Measurements from ENCODE around the gene ACTN4. TPM values are rescaled to one million over a fixed set of nuclear protein-coding genes. Genes with fewer than 3 reads are reported as not detected.

ACTN4 gene
- total and polyA plus RNA-seq, 3 experiments from 2014 or later: 31.9 to 314 (median 295) TPM

GRCh38 chr19:38711726-38712153, 64.3 kb downstream of the ACTN4 start:
- no peaks in the 10 kb centered on the region for H3K9me3 Mint-ChIP-seq
- peaks cover 41% of the 10 kb centered on the region for H3K36me3 ChIP-seq (ENCODE audit: insufficient read depth, low read length)
- no peak overlapping the region for H3K27ac Mint-ChIP-seq
- H3K27ac ChIP-seq (ENCODE audit: low read depth, low read length): no peak overlapping the region
- POLR2A ChIA-PET: interaction anchor here (0.5 kb wide), 1 partner anchor 31 kb away, joined by 9 read pairs; no protein-coding TSS in a partner anchor
- DNase-seq: no peak
- no peaks in the 10 kb centered on the region for H3K4me1 ChIP-seq (ENCODE audit: insufficient read depth, low read length)
- H3K4me3 Mint-ChIP-seq: no peak overlapping the region
- no peaks in the 10 kb centered on the region for H3K4me1 Mint-ChIP-seq
- H3K27me3 ChIP-seq (ENCODE audit: insufficient read depth, low read length, poor library complexity, severe bottlenecking): no peaks in the 10 kb centered on the region
- CTCF ChIA-PET: interaction anchor here (1.0 kb wide), 1 partner anchor 35 kb away, joined by 3 read pairs; no protein-coding TSS in a partner anchor
- H3K4me3 ChIP-seq (ENCODE audit: low read length): no peak overlapping the region
- peaks cover 0 to 89% (median 10%) of the 10 kb centered on the region in 3 donors for H3K36me3 Mint-ChIP-seq
- peaks cover 0 to 3% of the 10 kb centered on the region in 2 donors for H3K27me3 Mint-ChIP-seq
- no peaks in the 10 kb centered on the region for H3K9me3 ChIP-seq (ENCODE audit: low read length)

DNA sequence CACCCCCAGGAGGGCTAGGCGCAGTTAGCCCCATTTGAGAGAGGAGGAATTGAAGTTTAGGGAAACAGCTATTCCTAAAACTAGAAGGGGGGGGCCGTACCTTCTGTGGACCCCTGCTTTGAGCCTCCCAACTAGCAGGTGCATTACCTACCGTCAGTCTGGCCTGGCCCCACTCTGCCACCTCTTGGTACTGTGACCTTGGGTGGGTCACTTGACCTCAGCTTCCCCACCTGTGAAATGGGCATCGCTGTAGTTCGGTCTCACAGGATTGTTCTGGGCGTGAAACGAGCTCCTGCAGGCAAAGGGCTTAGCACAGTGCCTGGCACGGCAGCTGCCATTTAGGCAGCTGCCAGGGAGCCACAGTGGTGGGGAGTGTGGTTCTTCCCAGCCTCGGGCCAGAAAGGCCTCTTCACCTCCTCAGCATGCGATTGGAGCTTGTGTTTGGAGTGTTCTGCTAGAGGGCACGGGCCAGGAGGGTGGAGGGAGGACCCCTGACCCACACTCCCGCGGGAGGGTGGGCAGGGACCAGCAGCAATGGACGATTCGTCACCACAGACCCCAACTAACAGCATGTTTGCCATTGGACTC, 64.8 kb downstream of the ACTN4 start:
- ChIA-PET POLR2A (interaction anchor here (0.5 kb wide), 1 partner anchor 30 kb away, joined by 9 read pairs; no protein-coding TSS in a partner anchor), CTCF (interaction anchor here (1.0 kb wide), 1 partner anchor 36 kb away, joined by 3 read pairs; no protein-coding TSS in a partner anchor)
- no peak overlapping the region for H3K27ac Mint-ChIP-seq
- Histone ChIP-seq H3K4me3 (ENCODE audit: low read length) (no peak overlapping the region), H3K27me3 (ENCODE audit: insufficient read depth, low read length, poor library complexity, severe bottlenecking) (no peaks in the 10 kb centered on the region), H3K27ac (ENCODE audit: low read depth, low read length) (no peak overlapping the region), H3K4me1 (ENCODE audit: insufficient read depth, low read length) (no peaks in the 10 kb centered on the region), H3K9me3 (ENCODE audit: low read length) (no peaks in the 10 kb centered on the region), H3K36me3 (ENCODE audit: insufficient read depth, low read length) (peaks cover 35% of the 10 kb centered on the region)
- no peak for DNase-seq
- H3K27me3 Mint-ChIP-seq: peaks cover 0 to 3% of the 10 kb centered on the region in 2 donors
- H3K4me3 Mint-ChIP-seq: no peak overlapping the region
- peaks cover 0 to 88% (median 10%) of the 10 kb centered on the region in 3 donors for H3K36me3 Mint-ChIP-seq
- no peaks in the 10 kb centered on the region for H3K4me1 Mint-ChIP-seq
- H3K9me3 Mint-ChIP-seq: no peaks in the 10 kb centered on the region

GRCh38 chr19:38713227-38713649, 65.8 kb downstream of the ACTN4 start:
- Mint-ChIP-seq H3K27ac (peak overlapping the region in 2 of 8 donors; percentile 54 to 62), H3K9me3 (no peaks in the 10 kb centered on the region), H3K27me3 (peaks cover 0 to 3% of the 10 kb centered on the region in 2 donors), H3K4me3 (no peak overlapping the region), H3K36me3 (peaks cover 0 to 85% (median 8%) of the 10 kb centered on the region in 3 donors), H3K4me1 (no peaks in the 10 kb centered on the region)
- H3K9me3 ChIP-seq (ENCODE audit: low read length): no peaks in the 10 kb centered on the region
- H3K27ac ChIP-seq (ENCODE audit: low read depth, low read length): no peak overlapping the region
- no peaks in the 10 kb centered on the region for H3K27me3 ChIP-seq (ENCODE audit: insufficient read depth, low read length, poor library complexity, severe bottlenecking)
- no peak for DNase-seq
- peaks cover 26% of the 10 kb centered on the region for H3K36me3 ChIP-seq (ENCODE audit: insufficient read depth, low read length)
- ChIA-PET CTCF (no interaction called here), POLR2A (no interaction called here)
- no peaks in the 10 kb centered on the region for H3K4me1 ChIP-seq (ENCODE audit: insufficient read depth, low read length)
- no peak overlapping the region for H3K4me3 ChIP-seq (ENCODE audit: low read length)

DNA sequence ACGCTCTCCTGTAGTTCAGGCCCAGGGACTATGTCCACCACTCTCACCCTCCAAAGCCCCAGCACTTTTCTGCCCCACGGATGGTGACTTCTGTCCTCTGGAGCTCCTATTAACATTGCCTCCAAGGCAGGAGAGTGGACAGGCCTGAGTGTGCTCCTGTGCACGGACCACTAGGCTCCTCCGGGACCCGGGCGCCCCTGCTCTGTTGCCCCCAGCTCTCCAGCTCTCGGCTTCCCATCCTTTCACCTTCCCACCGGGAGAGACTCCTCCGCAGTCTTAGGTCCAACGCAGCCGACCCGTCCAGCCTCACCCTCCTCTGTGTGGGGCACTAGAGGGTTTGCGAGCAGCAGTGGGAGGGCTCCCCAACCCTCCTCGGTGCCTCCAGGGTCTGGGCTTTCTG, 66.4 kb downstream of the ACTN4 start:
- H3K4me3 ChIP-seq (ENCODE audit: low read length): no peak overlapping the region
- Mint-ChIP-seq H3K27me3 (peaks cover 0 to 3% of the 10 kb centered on the region in 2 donors), H3K4me3 (no peak overlapping the region), H3K9me3 (no peaks in the 10 kb centered on the region), H3K36me3 (peaks cover 0 to 84% (median 8%) of the 10 kb centered on the region in 3 donors), H3K4me1 (no peaks in the 10 kb centered on the region), H3K27ac (peak overlapping the region in 5 of 8 donors; percentile 17 to 88 (median 62))
- no peaks in the 10 kb centered on the region for H3K27me3 ChIP-seq (ENCODE audit: insufficient read depth, low read length, poor library complexity, severe bottlenecking)
- no peak for DNase-seq
- H3K9me3 ChIP-seq (ENCODE audit: low read length): no peaks in the 10 kb centered on the region
- CTCF ChIA-PET: no interaction called here
- no peaks in the 10 kb centered on the region for H3K4me1 ChIP-seq (ENCODE audit: insufficient read depth, low read length)
- H3K27ac ChIP-seq (ENCODE audit: low read depth, low read length): no peak overlapping the region
- peaks cover 21% of the 10 kb centered on the region for H3K36me3 ChIP-seq (ENCODE audit: insufficient read depth, low read length)
- POLR2A ChIA-PET: no interaction called here

DNA sequence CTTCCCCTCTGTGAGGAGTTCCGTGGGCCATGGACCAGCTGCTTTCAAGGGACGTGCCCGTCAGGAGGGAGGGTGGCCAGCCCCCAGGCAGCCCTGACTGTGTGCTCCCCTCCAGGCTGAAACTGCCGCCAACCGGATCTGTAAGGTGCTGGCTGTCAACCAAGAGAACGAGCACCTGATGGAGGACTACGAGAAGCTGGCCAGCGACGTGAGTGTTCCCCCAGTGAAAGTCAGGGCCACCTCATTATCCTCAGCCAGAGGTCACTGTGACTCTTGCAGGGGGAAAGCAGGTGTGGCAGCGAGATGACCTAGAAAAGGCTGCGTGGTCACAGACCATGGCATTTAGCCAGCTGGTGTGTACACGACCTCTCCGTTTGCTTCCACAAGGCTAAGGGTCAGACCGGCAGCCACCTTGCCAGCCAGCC, 66.9 kb downstream of the ACTN4 start:
- Mint-ChIP-seq H3K36me3 (peaks cover 0 to 84% (median 8%) of the 10 kb centered on the region in 3 donors), H3K9me3 (no peaks in the 10 kb centered on the region), H3K27me3 (peaks cover 0 to 3% of the 10 kb centered on the region in 2 donors), H3K27ac (peak overlapping the region in 2 of 8 donors; percentile 33 to 87), H3K4me1 (no peaks in the 10 kb centered on the region), H3K4me3 (no peak overlapping the region)
- CTCF ChIA-PET: interaction anchor here (1.3 kb wide), 1 partner anchor 11 kb away, joined by 3 read pairs; no protein-coding TSS in a partner anchor
- no peak for DNase-seq
- Histone ChIP-seq H3K4me1 (ENCODE audit: insufficient read depth, low read length) (no peaks in the 10 kb centered on the region), H3K36me3 (ENCODE audit: insufficient read depth, low read length) (peaks cover 16% of the 10 kb centered on the region), H3K27ac (ENCODE audit: low read depth, low read length) (no peak overlapping the region), H3K4me3 (ENCODE audit: low read length) (no peak overlapping the region), H3K9me3 (ENCODE audit: low read length) (no peaks in the 10 kb centered on the region), H3K27me3 (ENCODE audit: insufficient read depth, low read length, poor library complexity, severe bottlenecking) (no peaks in the 10 kb centered on the region)
- POLR2A ChIA-PET: no interaction called here

GRCh38 chr19:38715555-38715954, 68.1 kb downstream of the ACTN4 start:
- CTCF ChIA-PET: interaction anchor here (1.3 kb wide), 1 partner anchor 10 kb away, joined by 3 read pairs; no protein-coding TSS in a partner anchor

GRCh38 chr19:38717051-38717450, 69.6 kb downstream of the ACTN4 start:
- Histone ChIP-seq H3K27ac (ENCODE audit: low read depth, low read length) (no peak overlapping the region), H3K36me3 (ENCODE audit: insufficient read depth, low read length) (peaks cover 5% of the 10 kb centered on the region), H3K4me3 (ENCODE audit: low read length) (no peak overlapping the region), H3K9me3 (ENCODE audit: low read length) (no peaks in the 10 kb centered on the region), H3K4me1 (ENCODE audit: insufficient read depth, low read length) (no peaks in the 10 kb centered on the region), H3K27me3 (ENCODE audit: insufficient read depth, low read length, poor library complexity, severe bottlenecking) (no peaks in the 10 kb centered on the region)
- peaks cover 0 to 83% (median 3%) of the 10 kb centered on the region in 3 donors for H3K36me3 Mint-ChIP-seq
- ChIA-PET CTCF (no interaction called here), POLR2A (no interaction called here)
- peak overlapping the region in 1 of 8 donors; percentile 11 for H3K27ac Mint-ChIP-seq
- peaks cover 0 to 3% of the 10 kb centered on the region in 2 donors for H3K27me3 Mint-ChIP-seq
- DNase-seq: no peak
- H3K4me1 Mint-ChIP-seq: no peaks in the 10 kb centered on the region
- H3K4me3 Mint-ChIP-seq: no peak overlapping the region
- H3K9me3 Mint-ChIP-seq: no peaks in the 10 kb centered on the region

More at GRCh38 chr19:38715555-38715954, 68.1 kb downstream of the ACTN4 start:
- Histone ChIP-seq H3K36me3 (ENCODE audit: insufficient read depth, low read length) (peaks cover 8% of the 10 kb centered on the region), H3K4me1 (ENCODE audit: insufficient read depth, low read length) (no peaks in the 10 kb centered on the region), H3K4me3 (ENCODE audit: low read length) (no peak overlapping the region), H3K27ac (ENCODE audit: low read depth, low read length) (no peak overlapping the region), H3K27me3 (ENCODE audit: insufficient read depth, low read length, poor library complexity, severe bottlenecking) (no peaks in the 10 kb centered on the region), H3K9me3 (ENCODE audit: low read length) (no peaks in the 10 kb centered on the region)
- Mint-ChIP-seq H3K27me3 (peaks cover 0 to 3% of the 10 kb centered on the region in 2 donors), H3K9me3 (no peaks in the 10 kb centered on the region), H3K4me3 (no peak overlapping the region), H3K27ac (no peak overlapping the region), H3K4me1 (no peaks in the 10 kb centered on the region), H3K36me3 (peaks cover 0 to 82% (median 4%) of the 10 kb centered on the region in 3 donors)
- no peak for DNase-seq
- POLR2A ChIA-PET: no interaction called here

DNA sequence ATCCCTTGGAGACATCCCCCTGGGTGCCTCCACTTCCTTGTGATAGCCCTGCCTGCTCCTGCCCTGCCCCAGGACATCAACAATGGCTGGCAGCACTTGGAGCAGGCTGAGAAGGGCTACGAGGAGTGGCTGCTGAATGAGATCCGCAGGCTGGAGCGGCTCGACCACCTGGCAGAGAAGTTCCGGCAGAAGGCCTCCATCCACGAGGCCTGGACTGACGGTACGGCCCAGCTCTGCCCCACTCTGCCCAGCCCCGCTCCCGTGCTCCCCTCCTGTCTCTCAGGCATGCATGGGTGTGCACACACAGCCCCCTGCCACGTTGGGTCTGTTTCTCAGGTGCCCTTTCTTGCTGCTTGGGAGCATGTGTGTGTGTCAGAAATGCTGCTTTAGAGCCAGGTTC, 70.4 kb downstream of the ACTN4 start:
- no peak overlapping the region for H3K4me3 Mint-ChIP-seq
- Histone ChIP-seq H3K27me3 (ENCODE audit: insufficient read depth, low read length, poor library complexity, severe bottlenecking) (no peaks in the 10 kb centered on the region), H3K27ac (ENCODE audit: low read depth, low read length) (no peak overlapping the region), H3K4me3 (ENCODE audit: low read length) (no peak overlapping the region), H3K4me1 (ENCODE audit: insufficient read depth, low read length) (no peaks in the 10 kb centered on the region), H3K36me3 (ENCODE audit: insufficient read depth, low read length) (peaks cover 5% of the 10 kb centered on the region), H3K9me3 (ENCODE audit: low read length) (no peaks in the 10 kb centered on the region)
- DNase-seq: no peak
- peaks cover 0 to 86% (median 3%) of the 10 kb centered on the region in 3 donors for H3K36me3 Mint-ChIP-seq
- no peaks in the 10 kb centered on the region for H3K4me1 Mint-ChIP-seq
- H3K27me3 Mint-ChIP-seq: peaks cover 0 to 3% of the 10 kb centered on the region in 2 donors
- POLR2A ChIA-PET: no interaction called here
- no peaks in the 10 kb centered on the region for H3K9me3 Mint-ChIP-seq
- CTCF ChIA-PET: no interaction called here
- H3K27ac Mint-ChIP-seq: no peak overlapping the region

All from CD8-positive, alpha-beta memory T cell (primary cell).